HG02588 (cell line): ENCODE measurements around the gene OR52J3.
"Not testable (repeated sequence)": the region's sequence is repeated elsewhere in the genome, so short reads cannot be mapped to it uniquely, and the experiment has no call there.

Experiments
- ATAC-seq: cut with Tn5 transposase; IDR thresholded peaks from one replicate; pipeline ENCODE4 v1.9.1; 2021; ENCODE audit warnings: mild to moderate bottlenecking, moderate library complexity; ENCODE audit not compliant: unreplicated experiment

Gene OR52J3

GRCh38 chr11:5046226-5046625, at the start of gene OR52J3:
TSS of gene OR52J3 (plus strand) at chr11:5046526. CDS start at chr11:5046526, 0 bp downstream.
- no peak for ATAC-seq

GRCh38 chr11:5004424-5005274, 41.7 kb upstream of the OR52J3 start:
- ATAC-seq, result no peak

DNA sequence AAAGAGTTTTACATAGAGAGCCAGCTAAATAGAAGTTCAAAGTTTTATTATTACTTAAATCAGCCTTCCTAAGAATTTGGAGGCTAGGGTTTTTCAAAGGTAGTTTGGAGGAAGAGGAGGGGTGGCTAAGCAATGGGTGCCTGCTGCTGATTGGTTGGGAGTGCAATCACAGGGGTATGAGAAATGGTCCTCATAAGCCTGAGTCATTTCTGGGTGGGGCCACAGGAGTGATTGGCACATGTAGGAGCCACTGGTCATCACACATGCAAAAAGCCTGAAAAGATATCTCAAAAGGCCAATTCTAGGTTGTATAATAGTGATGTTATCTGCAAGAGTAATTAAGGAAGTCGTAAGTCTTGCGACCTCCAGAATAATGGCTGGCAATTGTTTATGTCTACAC, 38.8 kb upstream of the OR52J3 start:
- no peak for ATAC-seq

GRCh38 chr11:5011254-5011653, 35.1 kb upstream of the OR52J3 start:
- ATAC-seq, result no peak

- ATAC-seq, result no peak
These were observed 33.3 kb upstream of the OR52J3 start for GRCh38 chr11:5013012-5013411.

DNA sequence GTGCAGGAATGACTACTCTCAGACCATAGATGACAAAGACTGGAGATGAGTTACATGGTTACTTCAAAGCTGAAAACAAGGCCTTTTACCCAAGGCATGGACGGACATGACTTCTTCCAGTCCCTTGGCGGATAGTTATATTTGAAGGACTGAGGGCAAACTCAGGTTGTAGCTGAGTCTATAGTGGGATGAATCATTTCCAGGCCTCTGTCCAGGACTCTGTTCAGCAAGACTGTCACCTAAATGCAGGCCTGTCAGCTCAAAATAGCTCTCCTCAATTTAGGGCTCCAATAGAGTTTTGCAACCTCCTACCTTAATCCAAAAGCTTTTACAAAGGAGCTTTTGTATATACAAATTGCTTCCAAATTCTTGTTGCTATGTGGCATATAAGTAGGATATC, 24.3 kb upstream of the OR52J3 start:
- ATAC-seq, result no peak

DNA sequence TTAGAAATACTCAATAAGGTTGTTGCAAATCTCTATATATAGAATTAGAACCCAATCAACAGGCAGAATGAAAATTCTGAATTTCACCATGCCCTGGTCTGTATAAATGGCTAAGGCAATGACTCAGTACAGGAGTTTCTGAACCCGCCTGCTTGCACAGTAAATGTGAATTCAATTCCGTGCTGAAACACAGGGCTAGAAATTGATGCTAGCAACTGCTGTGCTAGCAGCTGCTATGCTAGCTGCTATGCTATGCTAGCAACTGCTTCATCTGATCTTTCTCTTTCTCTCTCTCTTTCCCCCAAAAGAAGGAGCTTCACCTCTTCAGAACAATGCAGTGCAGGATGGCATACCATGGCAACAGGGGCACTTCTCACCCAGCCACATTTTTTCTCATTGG, 9.7 kb upstream of the OR52J3 start:
- ATAC-seq, result no peak

DNA sequence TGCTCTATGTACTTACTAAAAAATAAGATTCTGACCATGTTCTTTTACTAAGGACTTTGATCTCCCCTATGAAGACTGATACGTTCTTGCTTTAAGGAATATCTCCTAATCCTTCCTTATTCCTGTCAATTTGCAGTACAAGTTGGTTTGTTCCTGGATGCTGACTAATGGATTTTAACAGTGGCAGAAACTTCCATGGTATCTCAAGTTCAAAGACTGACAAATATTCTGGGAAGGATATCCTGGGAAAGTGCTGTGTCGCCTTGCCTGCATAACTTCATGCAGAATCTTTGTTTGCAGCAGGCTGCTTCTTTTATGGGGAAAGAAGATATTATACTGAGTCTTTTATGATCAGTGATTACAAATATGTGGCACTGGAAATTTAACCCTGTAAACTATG, 8.4 kb upstream of the OR52J3 start:
- ATAC-seq, result no peak

DNA sequence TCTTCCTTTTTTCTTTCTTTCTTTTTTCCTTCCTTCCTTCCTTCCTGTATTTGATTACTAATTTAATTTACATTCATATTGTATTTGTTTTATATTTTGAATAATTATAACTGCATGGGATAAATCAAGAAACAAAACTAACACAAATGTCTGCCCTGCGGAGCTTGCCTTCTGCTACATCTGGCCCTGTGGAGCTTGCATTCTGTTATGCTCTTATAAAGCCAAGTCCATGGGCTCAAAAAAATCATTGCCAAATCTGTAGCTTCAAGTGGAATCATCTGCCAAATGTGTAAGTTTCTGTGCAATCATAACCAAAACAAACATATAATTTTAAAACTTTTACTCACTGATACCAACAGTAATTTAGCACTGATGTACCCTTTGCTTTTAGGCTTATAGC, 8.0 kb upstream of the OR52J3 start:
- no peak for ATAC-seq

- ATAC-seq, result no peak
These were observed 5.5 kb upstream of the OR52J3 start for GRCh38 chr11:5040876-5041275.

DNA sequence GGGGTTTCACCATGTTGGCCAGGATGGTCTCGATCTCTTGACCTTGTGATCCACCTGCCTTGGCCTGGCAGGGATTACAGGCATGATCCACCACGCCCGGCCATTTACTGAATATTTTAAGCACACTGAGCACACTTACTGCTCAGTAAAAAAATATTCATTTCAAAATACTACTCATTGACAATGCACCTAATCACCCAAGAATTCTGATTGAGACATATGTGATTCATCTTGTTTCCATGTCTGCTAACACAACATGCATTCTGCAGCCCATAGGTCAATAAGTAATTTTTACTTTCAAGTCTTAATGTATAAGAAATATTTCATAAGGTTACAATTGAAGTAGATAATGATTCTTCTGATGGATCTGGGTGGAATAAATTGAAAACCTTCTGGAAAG, 4.2 kb upstream of the OR52J3 start:
- ATAC-seq, result no peak

- no peak for ATAC-seq
These were observed 2.9 kb upstream of the OR52J3 start for GRCh38 chr11:5043380-5043779.

- ATAC-seq, result no peak
These were observed 516 bp downstream of the OR52J3 start for GRCh38 chr11:5046754-5047330.

DNA sequence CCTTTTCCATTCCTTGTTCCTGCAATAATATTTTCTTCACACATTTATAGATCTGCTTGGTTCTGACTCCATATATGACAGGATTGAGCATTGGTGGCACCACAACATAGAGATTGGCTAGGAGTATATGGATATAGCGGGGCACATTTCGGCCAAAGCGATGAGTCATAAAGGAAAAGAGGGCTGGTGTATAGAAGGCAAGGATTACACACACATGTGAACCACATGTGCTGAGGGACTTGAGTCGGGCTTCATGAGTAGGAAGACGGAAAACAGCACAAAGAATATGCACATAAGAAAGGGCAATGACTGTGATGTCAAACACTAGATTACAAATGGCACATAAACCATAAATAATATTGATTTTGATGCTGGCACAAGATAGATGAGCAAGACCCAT, 12.4 kb downstream of the OR52J3 start:
- ATAC-seq, result not testable (repeated sequence)

GRCh38 chr11:5059391-5059790, 13.1 kb downstream of the OR52J3 start, which contains the start of gene OR52E2:
TSS of gene OR52E2 (minus strand) at chr11:5059627. CDS start at chr11:5059627, 0 bp downstream.
- ATAC-seq, result no peak

DNA sequence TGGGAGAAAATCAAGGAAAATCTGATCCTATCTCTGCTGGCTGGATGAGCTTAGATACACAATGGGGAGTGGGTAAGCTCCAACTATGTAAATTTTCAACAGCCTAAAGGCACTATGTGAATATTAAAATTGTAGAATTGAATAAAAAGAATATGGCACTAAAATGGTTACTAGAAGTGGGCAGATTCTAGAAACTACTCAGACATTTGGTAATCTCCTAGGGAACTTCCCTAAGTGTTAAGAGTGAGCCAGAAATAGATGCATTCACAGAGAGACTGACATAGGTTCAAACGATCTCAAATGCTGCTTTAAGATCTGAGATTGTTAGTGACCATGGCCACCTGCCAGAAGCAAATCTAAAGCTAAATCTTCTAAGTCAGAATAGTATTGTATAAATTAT, 18.7 kb downstream of the OR52J3 start:
- ATAC-seq, result no peak

GRCh38 chr11:5069272-5069671, 22.9 kb downstream of the OR52J3 start, which contains the start of gene OR52E1:
TSS of gene OR52E1 (plus strand) at chr11:5069572.
- no peak for ATAC-seq

- ATAC-seq, result no peak
These were observed 25.5 kb downstream of the OR52J3 start for GRCh38 chr11:5071799-5072198.

DNA sequence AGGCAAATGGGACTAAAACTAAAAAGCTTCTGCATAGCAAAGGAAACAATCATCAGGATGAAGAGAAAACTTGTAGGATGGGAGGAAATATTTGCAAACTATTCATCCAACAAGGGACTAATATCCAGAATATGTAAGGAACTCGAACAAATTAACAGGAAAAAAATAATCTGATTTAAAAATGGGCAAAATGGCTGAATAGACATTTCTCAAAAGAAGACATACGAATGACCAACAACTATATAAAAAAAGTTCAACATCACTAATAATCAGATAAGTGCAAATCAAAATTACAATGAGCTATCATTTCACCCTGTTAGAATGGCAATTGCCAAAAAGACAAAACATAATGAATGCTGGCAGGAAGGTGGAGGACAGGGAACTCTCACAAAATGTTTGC, 35.1 kb downstream of the OR52J3 start:
- ATAC-seq, result no peak

GRCh38 chr11:5083602-5084001, 37.3 kb downstream of the OR52J3 start:
- no peak for ATAC-seq

DNA sequence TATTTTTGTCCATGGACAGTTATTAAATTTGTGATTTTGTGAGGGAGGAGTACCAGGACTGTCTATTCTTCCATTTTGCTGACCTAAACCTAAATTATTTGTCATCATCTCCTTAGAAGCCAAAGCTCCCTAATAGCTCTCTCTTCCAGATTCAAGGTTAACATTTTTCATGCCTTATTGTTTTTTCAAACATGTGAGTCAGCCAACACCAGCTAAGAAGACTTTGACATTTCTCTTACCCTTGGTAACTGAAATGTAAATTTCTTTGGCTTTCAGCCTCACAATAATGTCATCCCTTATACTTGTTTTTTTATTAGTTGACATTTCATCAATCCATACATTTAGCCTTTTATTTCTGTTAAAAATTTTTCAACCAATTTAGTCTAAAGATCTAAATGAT, 42.2 kb downstream of the OR52J3 start:
- no peak for ATAC-seq

DNA sequence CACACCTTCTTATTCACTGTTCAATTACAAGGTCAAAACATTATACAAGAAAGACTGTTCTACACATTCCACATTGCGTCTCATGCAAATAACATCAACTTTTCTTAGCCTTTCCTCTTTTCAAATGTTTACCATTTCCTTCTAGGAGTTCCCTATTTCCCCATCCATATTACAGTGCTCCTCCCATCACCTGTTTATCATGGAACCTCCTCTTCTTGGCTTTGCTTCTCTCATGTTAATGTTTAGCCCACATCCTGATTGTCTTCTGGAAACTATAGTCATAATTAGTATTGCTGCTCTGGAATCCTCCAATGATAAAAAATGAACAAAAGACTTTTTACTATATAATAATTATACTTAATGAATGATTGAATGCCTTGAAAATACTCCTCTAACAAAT, 44.3 kb downstream of the OR52J3 start:
- no peak for ATAC-seq
